Measurements from ENCODE around the gene IRF7.
"Not testable (repeated sequence)": the region's sequence is repeated elsewhere in the genome, so short reads cannot be mapped to it uniquely, and the experiment has no call there.

Gene IRF7

GRCh38 chr11:615504-616319 lies at the start of gene IRF7:
IRF7 (minus strand) TSS chr11:615950; CDS start chr11:615364, 586 bp downstream.
- peak; percentile 67 to 71 for DNase-seq (ENCODE audit: low read depth in 2 of 2)

GRCh38 chr11:665062-665703 lies 49.4 kb upstream of the IRF7 start:
- DNase-seq (ENCODE audit: low read depth in 2 of 2) = no peak

GRCh38 chr11:662689-663274 lies 47.0 kb upstream of the IRF7 start:
- DNase-seq (ENCODE audit: low read depth in 2 of 2) = no peak

GRCh38 chr11:660681-661444 lies 45.1 kb upstream of the IRF7 start:
- no peak for DNase-seq (ENCODE audit: low read depth in 2 of 2)

- DNase-seq (ENCODE audit: low read depth in 2 of 2) = no peak
These were observed 44.5 kb upstream of the IRF7 start for GRCh38 chr11:660281-660680.

GRCh38 chr11:659532-660085 lies 43.9 kb upstream of the IRF7 start:
- no peak for DNase-seq (ENCODE audit: low read depth in 2 of 2)

- DNase-seq (ENCODE audit: low read depth in 2 of 2) = no peak
These were observed 42.0 kb upstream of the IRF7 start for GRCh38 chr11:657691-658126.

GRCh38 chr11:656866-657265 lies 41.1 kb upstream of the IRF7 start:
- no peak for DNase-seq (ENCODE audit: low read depth in 2 of 2)

- no peak for DNase-seq (ENCODE audit: low read depth in 2 of 2)
These were observed 40.7 kb upstream of the IRF7 start for GRCh38 chr11:656426-656825.

GRCh38 chr11:655036-655726 lies 39.4 kb upstream of the IRF7 start:
- DNase-seq (ENCODE audit: low read depth in 2 of 2) = no peak

- not testable (repeated sequence) for DNase-seq (ENCODE audit: low read depth in 2 of 2)
These were observed 38.7 kb upstream of the IRF7 start for GRCh38 chr11:654444-654843.

- DNase-seq (ENCODE audit: low read depth in 2 of 2) = no peak
These were observed 38.1 kb upstream of the IRF7 start for GRCh38 chr11:653837-654236.

- not testable (repeated sequence) for DNase-seq (ENCODE audit: low read depth in 2 of 2)
These were observed 37.4 kb upstream of the IRF7 start for GRCh38 chr11:653136-653535.

GRCh38 chr11:650482-650881 lies 34.7 kb upstream of the IRF7 start:
- DNase-seq (ENCODE audit: low read depth in 2 of 2) = no peak

GRCh38 chr11:647672-648158 lies 32.0 kb upstream of the IRF7 start:
- DNase-seq (ENCODE audit: low read depth in 2 of 2) = not testable (repeated sequence)

- no peak for DNase-seq (ENCODE audit: low read depth in 2 of 2)
These were observed 30.5 kb upstream of the IRF7 start for GRCh38 chr11:646214-646613.

- no peak for DNase-seq (ENCODE audit: low read depth in 2 of 2)
These were observed 29.8 kb upstream of the IRF7 start for GRCh38 chr11:645536-645935.

GRCh38 chr11:643849-644738 lies 28.3 kb upstream of the IRF7 start:
- DNase-seq (ENCODE audit: low read depth in 2 of 2) = no peak

- no peak for DNase-seq (ENCODE audit: low read depth in 2 of 2)
These were observed 27.6 kb upstream of the IRF7 start for GRCh38 chr11:643366-643765.

GRCh38 chr11:641806-642370 lies 26.1 kb upstream of the IRF7 start:
- DNase-seq (ENCODE audit: low read depth in 2 of 2) = no peak
